Measurements from ENCODE around the gene USP47.

Gene USP47

DNA sequence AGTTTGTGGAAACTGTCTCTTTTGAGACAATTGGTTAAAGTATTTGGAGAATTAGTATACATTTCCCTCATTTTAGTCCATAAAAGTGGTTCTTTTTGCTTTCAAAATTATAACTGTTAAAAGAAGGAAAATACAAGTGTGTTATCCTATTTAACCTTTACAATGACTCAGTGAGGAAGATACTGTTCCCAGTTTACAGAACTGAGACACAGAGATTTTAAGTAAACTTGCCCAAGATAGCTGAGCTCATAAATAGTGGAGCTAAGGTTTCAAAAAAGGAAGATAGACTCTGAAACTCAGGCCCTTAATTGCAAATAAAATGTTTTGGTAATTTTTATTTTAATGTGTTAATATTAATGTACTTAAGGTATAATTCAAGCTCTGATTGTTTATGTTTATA is 107.7 kb downstream of the USP47 start:
- H3K27ac ChIP-seq = no peak overlapping the region
- TF ChIP-seq CTCF (conservative IDR thresholded peaks at IDR 0.05) = no peak
- no peak for TF ChIP-seq ZFX (IDR thresholded peaks at IDR 0.05)

- TF ChIP-seq ZFX (IDR thresholded peaks at IDR 0.05) = no peak
- no peak for TF ChIP-seq CTCF (conservative IDR thresholded peaks at IDR 0.05)
- H3K27ac ChIP-seq = no peak overlapping the region
Measured at GRCh38 chr11:11952036-11952435, 110.3 kb downstream of the USP47 start.

DNA sequence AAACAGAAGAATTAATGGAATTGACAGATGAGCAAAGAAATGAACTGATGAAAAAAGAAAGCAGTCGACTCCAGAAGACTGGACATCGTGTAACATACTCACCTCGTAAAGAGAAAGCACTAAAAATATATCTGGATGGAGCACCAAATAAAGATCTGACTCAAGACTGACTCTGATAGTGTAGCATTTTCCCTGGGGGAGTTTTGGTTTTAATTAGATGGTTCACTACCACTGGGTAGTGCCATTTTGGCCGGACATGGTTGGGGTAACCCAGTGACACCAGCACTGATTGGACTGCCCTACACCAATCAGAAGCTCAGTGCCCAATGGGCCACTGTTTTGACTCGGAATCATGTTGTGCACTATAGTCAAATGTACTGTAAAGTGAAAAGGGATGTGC is 114.2 kb downstream of the USP47 start:
- TF ChIP-seq CTCF (conservative IDR thresholded peaks at IDR 0.05) (no peak), ZFX (IDR thresholded peaks at IDR 0.05) (no peak)
- no peak overlapping the region for H3K27ac ChIP-seq

DNA sequence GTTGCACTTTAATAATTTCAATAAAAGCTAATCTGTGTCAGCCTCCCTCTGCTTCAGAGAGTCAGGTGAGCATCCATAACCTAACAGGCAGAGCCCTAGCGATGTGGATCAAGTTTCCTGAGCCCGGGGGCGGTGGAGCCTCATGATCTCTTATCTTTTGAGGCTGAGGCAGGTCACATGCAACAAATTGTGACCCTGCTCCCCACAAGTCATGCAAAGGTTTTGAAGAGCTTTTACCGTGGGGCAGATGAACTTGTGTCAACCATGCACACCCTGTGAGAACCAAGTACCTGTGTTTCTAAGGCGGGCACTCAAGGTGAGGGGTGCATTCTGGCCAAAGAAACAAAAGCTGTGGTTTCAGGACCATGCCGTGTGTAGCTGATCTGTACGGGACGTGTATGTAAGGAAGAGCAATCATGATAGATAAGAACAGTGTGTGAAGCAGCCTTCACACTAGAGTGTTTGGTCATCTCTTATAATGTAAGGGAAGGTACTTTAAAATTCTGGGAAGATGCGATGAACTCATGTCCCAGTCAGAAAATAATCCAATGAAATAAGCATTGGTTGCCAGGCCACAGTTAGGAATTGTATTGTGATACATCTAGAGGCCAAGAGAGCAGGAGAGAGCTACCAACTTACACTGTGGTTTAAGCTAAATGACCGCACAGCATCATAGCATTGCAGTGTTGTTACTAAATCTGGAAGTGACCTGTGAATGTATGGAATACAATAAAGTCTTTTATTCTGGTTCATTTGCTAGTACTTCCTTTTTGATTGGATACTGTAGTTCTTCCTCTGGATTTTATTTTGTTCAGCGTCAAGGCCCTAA is 116.8 kb downstream of the USP47 start:
- TF ChIP-seq ZFX (IDR thresholded peaks at IDR 0.05) = no peak
- no peak for TF ChIP-seq CTCF (conservative IDR thresholded peaks at IDR 0.05)
- H3K27ac ChIP-seq = no peak overlapping the region

DNA sequence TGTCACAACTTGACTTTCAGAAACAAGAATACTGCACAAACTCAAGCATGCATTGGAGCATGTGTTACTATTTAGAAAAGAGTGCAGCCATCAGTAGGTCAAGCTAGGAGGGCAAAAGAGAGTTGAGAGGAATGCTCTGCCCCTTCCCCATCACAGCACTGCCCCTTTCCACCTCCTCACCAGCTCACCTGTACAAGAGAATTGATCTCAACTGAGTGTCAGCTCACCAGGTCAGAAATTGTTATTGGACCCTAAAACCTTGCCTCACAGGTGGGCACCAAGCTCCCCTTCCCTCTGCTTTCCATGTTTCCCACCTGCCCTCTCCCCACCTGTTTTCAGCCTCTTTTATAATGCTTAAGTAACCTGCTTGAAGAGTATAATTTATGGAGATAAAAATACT is 117.8 kb downstream of the USP47 start:
- TF ChIP-seq CTCF (conservative IDR thresholded peaks at IDR 0.05) (no peak), ZFX (IDR thresholded peaks at IDR 0.05) (no peak)
- H3K27ac ChIP-seq = no peak overlapping the region

GRCh38 chr11:11960687-11961086 is 118.9 kb downstream of the USP47 start:
- no peak for TF ChIP-seq CTCF (conservative IDR thresholded peaks at IDR 0.05)
- TF ChIP-seq ZFX (IDR thresholded peaks at IDR 0.05) = no peak
- no peak overlapping the region for H3K27ac ChIP-seq

DNA sequence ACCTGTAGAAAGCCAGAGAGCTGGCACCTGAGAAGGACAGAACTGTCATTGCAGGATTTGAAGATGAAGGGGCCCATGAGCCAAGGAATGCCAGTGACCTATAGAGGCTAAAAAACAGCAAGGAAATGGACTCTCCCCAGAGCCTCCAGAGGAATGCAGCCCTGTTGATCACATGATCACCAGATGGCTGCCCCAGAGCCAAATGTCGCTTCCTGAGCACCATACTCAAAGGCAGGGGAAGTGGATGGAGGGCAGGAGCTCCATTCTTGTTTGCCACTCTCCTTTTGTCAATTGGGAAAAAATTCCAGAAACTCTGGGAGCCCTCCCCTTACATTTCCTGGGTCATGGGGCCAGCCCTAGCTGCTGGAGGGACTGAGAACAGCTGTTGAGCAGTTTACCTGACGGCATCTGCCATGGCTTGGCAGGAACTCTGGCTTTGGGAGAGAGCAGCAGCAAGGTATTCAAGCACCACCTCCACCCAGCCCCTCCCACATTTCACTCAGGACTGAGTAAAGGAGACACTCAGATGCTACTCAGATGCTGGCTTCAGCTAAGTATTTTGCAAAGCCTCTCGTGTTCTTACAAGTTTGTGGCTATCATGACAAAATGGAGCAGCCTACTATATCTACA is 119.7 kb downstream of the USP47 start:
- TF ChIP-seq ZFX (IDR thresholded peaks at IDR 0.05) (no peak), CTCF (conservative IDR thresholded peaks at IDR 0.05) (no peak)
- H3K27ac ChIP-seq = no peak overlapping the region
